GM18907 (cell line): ENCODE results near the gene NAA38.
"Not testable (repeated sequence)": the region's sequence is repeated elsewhere in the genome, so short reads cannot be mapped to it uniquely, and the experiment has no call there.

Source experiments
- ATAC-seq: cut with Tn5 transposase; IDR thresholded peaks from one replicate; pipeline ENCODE4 v1.9.1; 2021; ENCODE audit warnings: mild to moderate bottlenecking, moderate library complexity; ENCODE audit not compliant: unreplicated experiment

The NAA38 gene

DNA sequence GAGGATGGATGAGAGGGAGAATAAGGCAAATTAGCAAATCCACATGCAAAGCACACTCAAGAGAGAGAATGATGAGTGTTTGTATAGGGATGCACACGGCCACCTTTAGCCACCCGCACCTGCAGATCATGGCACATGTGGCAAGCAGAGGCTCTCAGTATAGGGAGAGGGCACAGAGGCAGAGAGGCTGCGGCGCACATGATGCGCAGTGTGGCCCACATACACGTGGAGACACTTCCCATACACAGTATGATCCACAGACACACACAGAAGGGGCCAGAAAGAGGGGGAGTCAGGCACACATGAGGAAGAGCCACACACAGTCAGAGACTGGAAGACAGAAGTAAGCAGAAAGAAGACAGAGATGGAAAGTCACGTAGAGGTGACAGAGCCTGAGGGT, 24.7 kb upstream of the NAA38 start:
- no peak for ATAC-seq

DNA sequence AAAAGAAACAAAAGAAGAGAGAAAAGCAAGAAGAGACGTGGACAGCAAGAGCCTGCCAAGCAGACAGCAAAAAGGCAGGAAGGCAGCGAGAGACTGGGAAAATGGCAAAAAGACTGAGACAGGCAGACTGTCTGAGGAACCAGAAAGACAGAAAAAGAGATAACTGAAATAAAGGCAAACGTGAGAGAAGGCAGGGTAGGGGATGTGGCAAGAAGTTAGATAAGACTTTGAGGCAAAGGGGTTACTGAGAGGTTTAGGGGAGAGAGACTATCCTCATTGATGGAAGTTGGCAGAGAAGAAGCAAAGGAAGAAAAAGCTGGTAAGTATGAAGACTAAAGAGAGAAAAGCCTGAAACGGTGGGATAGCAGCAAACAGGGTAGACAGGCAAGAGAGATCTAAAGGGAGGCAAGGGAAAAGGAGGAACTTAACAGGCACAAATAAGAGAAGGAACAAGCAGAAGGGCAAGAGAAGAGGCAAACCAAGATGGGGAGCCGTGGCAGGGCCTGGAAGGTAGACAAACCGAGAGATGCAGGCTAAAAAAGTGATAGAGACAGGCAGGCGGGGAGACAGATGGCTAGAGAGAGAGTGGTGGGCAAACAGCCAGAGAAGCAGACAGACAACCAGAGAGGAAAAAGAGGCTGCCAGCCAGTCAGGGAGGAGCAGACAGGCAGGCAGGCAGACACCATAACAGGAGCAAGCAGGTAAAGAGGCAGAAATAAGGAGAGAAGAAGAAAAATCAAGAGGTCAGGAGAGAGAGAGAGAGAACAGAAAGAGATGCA, 24.1 kb upstream of the NAA38 start:
- no peak for ATAC-seq

DNA sequence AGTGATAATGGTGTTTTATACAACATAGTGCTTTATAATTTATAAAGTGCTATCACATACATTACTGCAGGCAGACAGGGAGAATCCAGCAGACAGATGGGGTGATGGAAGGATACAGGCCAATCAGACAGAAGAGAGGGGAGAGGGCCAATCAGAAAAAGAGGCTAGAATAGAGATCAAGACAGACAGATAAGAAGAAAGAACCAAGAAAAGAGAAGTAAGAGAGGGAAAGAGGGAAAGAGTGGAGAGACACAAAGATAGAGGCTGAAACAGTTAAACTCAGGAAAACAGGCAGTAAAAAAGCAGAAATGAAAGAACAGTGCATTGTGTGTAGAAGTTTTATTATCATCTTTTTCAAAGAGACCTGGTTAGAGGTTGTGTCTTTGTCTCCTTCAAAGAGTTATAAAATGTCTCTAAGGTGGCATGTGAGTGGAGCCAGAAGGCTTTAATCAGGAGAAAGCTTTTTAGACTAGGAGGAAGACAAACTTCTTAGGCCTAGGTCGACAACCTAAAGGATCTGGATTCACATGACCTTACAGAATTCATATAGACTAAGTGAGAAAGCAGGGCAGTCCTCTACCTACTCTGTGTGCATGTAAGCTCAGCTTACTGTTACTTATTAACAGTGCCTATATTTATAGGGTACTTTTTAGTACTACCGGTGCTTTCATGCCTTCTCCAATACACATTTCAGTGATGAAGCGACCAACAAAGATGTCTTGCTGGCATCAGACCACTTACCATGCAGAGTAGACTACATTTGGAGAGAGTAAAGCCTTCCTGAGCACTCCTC, 22.9 kb upstream of the NAA38 start:
- ATAC-seq = no peak

DNA sequence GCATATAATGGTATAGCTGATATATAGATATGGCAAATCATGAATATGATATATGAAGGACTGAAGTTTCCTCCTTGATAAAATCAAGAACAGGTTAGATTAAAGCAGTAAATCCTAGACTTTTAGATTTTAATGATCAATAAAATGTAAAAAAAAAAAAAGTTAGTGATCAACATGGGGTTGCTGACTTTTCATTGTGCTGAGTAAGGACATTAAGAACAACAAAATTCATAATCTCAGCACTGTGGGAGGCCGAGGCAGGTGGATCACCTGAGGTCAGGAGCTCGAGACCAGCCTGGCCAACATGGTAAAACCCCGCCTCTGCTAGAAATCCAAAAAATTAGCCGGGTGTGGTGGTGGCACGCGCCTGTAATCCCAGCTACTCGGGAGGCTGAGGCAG, 20.9 kb upstream of the NAA38 start:
- no peak for ATAC-seq

DNA sequence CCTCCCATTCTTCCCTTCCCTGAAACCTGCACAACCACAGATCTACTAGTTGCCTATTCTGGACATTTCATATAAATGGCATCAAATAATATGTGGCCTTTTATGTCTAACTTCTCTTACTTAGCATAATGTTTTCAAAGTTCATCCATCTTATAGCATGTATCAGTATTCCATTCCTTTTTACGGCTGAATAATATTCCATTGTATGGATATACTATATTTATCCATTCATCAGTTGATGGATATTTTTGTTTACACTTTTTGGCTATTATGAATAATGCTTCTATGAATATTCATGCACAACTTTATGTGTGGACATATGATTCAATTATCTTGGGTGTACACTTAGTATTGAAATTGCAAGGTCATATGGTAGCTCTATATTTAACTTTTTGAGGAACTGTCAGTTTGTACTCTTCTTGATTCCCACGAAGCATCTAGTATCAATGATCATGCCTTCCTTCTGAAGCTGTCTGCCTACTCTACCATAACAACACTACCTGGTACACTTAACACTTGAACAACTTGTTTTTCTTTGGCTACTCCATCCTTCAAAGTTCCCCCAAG, 18.5 kb upstream of the NAA38 start:
- no peak for ATAC-seq

DNA sequence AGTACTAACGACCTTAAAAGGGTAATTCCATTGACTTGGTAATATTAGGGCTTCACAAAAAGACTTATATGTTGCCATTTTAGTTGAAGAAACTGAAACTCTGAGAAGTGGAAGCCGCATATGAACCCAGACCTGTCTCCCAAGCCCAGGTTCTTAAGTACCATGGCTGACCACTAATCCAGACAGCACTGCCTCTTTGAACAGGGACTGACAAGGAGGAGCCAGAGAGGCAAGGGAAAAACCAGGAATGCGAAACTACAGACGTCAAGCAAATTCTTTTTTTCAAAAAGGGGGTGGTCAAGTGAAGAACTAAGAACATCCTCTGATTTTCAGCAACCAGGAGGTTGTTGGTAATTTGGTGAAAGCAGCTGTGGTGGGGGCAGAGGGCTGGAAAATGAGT, 15.7 kb upstream of the NAA38 start:
- ATAC-seq = no peak

DNA sequence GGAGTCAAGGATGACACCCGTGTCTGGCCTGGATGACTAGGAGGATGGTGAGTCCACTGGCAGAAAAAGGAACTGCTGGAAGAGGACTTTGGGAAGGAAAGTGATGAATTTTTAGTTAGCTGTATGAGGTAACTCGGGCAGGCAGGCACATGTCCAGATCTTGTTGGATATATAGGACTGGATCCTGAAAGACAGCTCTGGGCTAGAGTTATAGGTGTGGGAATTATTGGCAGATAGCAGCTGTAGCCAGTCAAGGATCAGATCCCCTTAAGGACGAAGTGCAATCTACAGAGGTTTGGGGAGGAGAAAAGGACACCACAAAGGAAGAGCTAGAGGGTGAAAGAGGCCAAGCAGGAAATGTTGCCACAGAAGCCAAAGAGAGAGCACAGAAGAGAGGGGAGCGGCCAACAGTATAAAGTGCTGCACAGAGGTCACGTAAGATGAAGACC, 10.5 kb upstream of the NAA38 start:
- no peak for ATAC-seq

DNA sequence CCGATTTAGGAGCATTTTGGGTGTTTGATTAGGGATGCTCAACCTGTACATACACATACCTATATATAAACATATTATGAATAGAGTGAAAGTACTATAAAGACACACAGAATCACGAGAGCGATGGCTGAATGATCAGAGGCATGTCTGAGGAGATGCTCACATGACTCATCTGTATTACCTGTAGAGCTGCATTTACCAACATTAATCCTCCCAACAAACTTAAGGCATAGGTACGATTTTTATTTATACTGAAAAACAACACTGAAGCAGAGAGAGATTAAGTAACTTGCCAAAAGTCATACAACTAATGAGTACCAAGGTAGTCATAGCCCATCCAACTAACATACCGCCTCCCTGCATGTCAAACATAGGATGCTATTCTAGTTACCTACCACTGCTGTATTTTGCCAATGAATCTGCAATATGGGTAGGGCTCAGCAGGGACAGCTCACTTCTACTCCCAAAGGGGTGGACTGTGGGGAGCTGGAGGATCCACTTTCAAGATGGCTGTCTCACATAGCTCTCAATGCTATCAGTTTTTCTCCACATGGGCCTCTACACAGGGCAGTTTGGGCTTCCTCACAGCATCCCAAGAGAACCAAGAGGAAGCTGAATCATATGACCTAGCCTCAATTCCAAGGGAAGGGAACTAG, 7.8 kb upstream of the NAA38 start:
- no peak for ATAC-seq

DNA sequence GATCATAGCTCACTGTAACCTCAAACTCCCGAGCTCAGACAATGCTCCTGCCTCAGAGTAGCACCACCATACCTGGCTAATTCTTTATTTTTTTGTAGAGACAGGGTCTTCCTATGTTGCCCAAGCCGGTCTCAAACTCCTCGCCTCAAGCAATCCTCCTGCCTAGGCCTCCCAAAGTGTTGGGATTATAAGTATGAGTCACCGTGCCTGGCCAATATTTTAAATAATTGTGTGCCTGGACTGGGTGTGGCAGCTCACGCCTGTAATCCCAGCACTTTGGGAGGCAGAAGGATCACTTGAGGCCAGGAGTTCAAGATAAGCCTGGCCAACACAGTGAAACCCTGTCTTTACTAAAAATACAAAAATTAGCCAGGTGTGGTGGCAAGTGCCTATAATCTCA, 7.0 kb upstream of the NAA38 start:
- not testable (repeated sequence) for ATAC-seq

DNA sequence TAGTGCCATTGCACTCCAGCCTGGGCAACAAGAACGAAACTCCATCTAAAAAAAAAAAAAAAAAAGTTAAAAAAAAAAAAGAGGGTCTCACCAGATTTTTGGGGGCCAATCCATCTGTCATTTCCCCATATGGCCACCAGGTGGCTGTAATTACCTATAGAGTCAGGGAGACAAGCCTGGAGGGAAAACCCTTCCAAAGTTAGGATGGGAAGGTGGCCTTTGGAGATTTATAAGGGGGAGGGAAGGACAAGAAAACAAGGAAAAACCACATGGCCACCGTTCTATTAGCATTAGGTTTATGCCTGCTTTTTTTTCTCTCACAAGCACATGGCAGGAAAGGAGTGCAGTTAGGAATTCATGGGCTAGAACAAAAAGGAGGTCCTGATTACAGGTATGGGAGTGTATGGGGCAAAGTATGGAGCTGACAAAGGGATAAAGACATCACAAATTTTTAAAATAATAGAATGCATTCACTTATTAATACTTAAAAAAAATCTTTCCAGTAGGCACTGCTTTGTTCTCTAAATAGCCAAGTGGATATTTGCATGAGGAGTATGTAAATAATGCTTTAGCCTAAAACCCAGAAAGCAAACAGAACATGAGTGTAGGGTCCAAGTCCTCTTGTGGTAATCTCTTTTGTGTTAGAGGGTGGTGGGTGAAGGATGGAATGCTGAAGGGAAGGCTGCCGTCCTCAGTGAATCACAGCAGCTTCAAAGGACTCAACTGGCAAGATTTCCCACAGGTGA, 5.5 kb upstream of the NAA38 start:
- ATAC-seq = no peak

DNA sequence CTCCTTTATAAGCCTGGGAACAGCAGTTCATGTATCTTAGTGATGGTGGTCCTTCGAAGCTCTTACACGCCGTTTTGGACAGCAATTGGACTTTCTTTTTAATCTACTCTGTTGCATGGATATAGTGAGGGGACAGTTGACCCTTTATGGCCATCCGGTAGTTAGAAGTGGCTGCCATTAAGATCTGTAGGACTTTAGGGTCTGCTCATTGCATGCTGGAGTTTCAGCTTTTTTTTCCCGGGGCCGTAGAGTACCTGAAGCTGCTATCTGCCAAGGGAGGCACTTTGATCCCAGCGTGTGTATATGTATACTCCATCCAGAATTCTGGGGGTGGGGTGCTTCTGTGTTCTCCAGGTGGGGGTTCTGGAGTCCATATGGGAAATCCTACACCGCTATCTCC, 1.7 kb upstream of the NAA38 start:
- ATAC-seq = no peak

DNA sequence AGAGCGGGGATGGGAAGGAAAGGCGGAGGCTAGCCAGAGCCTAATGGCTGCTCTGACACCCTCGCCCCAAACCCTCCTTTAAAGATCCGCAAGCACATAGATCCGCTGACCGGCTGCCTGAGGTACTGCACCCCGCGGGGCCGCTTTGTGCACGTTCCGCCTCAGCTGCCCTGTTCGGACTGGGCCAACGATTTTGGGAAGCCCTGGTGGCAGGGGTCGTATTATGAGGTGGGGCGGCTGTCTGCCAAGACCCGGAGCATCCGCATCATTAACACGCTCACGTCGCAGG, 1.1 kb upstream of the NAA38 start:
- ATAC-seq = no peak

DNA sequence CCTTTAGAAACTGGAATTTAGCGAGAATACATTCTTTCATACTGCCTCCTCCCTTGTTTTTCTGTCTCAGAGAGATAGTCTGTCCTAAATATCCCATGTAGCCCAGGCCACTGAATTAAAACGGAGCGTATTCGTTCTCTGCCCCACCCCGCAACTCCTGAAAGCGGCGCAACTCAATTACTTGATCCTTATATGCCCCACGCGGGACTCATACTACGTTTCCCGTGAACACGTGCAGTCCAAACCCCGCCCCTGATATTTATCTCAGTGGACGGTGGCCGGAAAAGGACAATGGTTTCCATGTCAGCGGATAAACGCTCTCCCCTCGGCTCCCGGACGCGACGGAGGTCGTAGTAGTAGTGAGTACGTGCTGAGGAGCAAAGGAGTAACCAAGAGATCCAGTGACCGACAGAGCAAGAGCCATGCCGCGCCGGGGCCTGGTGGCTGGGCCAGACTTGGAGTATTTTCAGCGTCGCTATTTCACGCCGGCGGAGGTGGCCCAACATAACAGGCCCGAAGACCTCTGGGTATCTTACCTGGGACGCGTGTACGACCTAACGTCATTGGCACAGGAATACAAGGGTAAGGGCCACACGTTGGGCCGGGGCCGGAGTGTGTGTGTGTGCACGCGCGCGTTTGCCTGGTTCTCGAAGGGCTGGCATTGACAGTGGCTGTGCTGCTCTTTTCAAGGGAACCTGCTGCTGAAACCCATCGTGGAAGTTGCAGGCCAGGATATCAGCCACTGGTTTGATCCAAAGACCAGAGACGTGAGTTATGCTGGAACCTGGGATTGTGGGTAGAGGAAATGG, 558 bp upstream of the NAA38 start, which contains the start of gene CYB5D1:
TSS of gene CYB5D1 (plus strand) at position 291 of the 809 bp plus-strand sequence. CDS start at position 423, 132 bp downstream.
- peak; percentile 49 for ATAC-seq

DNA sequence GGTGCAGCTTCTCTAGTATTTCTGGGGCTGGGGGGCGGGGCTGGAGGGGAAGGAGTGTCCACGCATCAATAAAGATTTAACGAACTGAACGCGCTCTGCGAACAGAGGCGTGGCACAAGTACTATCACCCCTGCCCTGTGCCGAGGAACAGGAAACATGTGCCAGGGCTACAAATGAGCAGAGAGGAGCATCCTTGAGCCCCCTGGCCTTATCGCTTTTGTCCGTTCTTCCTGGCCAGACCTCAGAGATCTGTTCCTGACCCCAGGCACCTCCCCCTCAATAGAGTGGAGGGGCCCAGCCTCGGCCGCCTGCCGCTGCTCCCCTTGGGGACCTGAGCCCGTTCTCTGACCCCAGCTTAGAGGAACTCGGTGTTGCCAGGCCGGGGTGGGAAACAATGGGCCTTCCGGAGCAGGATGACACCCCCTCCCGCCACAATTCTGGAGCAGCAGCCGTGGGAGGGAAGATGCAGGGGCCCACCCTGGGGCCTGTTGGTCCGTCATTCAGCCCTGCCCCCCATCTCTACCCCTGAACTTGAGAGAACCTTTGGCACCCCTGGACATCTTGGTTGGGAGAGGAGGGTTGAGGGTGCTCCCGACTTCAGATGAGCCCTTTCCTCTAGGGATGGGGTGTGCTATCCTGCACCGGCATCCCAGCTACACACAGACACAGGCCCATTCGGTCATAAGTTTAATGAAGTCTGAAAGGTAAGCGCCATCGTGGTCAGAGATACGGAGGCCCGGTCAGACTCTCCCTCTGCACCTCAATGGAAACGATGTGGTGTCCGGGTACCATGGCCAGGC, 1.1 kb downstream of the NAA38 start:
- ATAC-seq = no peak

DNA sequence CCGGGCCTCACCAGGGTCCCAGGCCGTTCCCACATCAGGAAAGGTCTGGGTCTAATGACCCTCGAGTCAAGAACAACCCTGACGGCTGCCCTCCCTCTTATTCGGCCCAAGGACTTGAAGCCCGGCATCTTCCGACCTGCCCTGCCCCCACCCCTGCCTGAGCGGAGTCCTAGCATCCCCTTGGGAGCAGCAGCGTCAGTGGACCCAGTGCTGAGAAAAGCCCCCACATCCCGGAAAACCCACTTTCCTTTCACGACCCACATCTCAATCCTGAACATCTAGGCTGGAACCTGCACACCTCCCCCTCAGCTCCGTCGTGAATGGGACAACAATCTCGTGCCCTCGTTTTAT, 1.7 kb downstream of the NAA38 start:
- no peak for ATAC-seq

DNA sequence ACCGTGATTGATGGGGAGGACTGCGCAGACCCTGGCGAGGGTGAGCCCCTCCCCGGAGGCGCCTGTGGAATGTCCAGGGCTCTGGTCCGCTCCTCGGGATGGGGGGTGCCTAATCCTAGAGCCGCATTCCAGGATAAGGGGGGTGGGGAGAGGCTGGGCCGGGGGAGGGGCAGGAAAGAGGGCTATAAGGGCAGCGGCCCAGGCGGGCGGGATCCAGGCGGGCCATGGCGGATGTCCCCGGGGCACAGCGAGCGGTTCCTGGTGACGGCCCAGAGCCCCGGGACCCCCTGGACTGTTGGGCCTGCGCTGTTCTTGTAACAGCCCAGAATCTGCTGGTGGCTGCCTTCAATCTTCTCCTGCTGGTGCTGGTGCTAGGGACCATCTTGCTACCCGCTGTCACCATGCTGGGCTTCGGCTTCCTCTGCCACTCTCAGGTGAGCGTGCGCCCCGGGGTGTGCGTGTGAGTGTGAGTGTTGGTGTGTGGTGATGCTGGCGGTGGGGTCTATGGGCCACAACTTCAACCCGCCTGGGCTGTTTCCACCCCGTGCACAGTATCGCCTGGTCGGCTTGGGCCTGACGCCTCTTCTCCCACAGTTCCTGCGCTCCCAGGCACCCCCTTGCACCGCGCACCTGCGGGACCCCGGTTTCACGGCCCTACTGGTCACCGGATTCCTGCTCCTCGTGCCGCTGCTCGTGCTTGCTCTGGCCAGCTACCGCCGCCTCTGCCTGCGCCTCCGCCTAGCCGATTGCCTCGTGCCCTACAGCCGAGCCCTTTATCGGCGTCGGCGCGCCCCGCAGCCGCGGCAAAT, 2.3 kb downstream of the NAA38 start, which contains the start of gene TMEM88:
TSS of gene TMEM88 (plus strand) at position 216 of the 809 bp plus-strand sequence. CDS start at position 225, 9 bp downstream.
- no peak for ATAC-seq

DNA sequence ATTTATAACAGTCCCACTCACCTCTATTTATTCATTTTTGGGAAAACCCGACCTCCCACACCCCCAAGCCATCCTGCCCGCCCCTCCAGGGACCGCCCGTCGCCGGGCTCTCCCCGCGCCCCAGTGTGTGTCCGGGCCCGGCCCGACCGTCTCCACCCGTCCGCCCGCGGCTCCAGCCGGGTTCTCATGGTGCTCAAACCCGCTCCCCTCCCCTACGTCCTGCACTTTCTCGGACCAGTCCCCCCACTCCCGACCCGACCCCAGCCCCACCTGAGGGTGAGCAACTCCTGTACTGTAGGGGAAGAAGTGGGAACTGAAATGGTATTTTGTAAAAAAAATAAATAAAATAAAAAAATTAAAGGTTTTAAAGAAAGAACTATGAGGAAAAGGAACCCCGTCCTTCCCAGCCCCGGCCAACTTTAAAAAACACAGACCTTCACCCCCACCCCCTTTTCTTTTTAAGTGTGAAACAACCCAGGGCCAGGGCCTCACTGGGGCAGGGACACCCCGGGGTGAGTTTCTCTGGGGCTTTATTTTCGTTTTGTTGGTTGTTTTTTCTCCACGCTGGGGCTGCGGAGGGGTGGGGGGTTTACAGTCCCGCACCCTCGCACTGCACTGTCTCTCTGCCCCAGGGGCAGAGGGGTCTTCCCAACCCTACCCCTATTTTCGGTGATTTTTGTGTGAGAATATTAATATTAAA, 3.1 kb downstream of the NAA38 start:
- no peak for ATAC-seq

DNA sequence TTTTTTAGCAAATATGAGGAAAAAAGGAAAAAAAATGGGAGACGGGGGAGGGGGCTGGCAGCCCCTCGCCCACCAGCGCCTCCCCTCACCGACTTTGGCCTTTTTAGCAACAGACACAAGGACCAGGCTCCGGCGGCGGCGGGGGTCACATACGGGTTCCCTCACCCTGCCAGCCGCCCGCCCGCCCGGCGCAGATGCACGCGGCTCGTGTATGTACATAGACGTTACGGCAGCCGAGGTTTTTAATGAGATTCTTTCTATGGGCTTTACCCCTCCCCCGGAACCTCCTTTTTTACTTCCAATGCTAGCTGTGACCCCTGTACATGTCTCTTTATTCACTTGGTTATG, 3.7 kb downstream of the NAA38 start:
- ATAC-seq = no peak
